Measurements from ENCODE around the gene KCNK5. TPM values are rescaled to one million over a fixed set of nuclear protein-coding genes. Genes with fewer than 3 reads are reported as not detected.
A peak's percentile ranks its signal among the peaks of the same experiment; 100 is the strongest.

Gene KCNK5
- total RNA-seq, 1 donor from 2014 or later, result 10.9 TPM

GRCh38 chr6:39225946-39226437 is 3.3 kb downstream of the KCNK5 start:
- peaks cover 76% of the 10 kb centered on the region for H3K4me1 ChIP-seq
- no peak for DNase-seq
- H3K27me3 ChIP-seq (ENCODE audit: low read depth), result peaks cover 20% of the 10 kb centered on the region
- ATAC-seq, result no peak
- H3K4me3 ChIP-seq, result peak overlapping the region; percentile 72
- H3K36me3 ChIP-seq, result no peaks in the 10 kb centered on the region
- peak overlapping the region; percentile 56 for H3K27ac ChIP-seq
- TF ChIP-seq, protein P1, sequence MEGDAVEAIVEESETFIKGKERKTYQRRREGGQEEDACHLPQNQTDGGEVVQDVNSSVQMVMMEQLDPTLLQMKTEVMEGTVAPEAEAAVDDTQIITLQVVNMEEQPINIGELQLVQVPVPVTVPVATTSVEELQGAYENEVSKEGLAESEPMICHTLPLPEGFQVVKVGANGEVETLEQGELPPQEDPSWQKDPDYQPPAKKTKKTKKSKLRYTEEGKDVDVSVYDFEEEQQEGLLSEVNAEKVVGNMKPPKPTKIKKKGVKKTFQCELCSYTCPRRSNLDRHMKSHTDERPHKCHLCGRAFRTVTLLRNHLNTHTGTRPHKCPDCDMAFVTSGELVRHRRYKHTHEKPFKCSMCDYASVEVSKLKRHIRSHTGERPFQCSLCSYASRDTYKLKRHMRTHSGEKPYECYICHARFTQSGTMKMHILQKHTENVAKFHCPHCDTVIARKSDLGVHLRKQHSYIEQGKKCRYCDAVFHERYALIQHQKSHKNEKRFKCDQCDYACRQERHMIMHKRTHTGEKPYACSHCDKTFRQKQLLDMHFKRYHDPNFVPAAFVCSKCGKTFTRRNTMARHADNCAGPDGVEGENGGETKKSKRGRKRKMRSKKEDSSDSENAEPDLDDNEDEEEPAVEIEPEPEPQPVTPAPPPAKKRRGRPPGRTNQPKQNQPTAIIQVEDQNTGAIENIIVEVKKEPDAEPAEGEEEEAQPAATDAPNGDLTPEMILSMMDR (IDR thresholded peaks at IDR 0.05), result no peak
- intact Hi-C loops (cut with DNase I), result no loop called here
- no peaks in the 10 kb centered on the region for H3K9me3 ChIP-seq

DNA sequence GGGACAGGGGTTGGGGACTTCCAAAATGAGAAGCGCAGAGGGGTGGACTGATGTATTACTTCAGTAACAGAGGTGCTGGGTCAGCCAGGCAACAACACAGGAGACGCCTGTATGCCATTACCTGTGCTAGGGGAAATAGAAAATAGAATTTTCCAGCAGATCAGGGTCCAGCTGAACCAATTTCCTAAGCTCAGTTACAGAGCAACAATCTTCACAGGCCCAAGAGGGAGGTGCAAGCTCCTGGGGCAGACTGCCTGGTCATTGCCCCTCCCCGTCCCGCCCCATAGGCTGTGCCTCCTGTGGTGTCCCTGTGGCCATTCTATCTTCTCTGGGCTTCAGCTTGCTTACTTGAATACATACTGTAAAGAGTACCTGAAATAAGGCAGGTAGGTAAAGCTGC is 3.7 kb downstream of the KCNK5 start:
- no peaks in the 10 kb centered on the region for H3K9me3 ChIP-seq
- DNase-seq (no peak), ATAC-seq (no peak)
- peak overlapping the region; percentile 56 for H3K27ac ChIP-seq
- H3K4me1 ChIP-seq, result peaks cover 80% of the 10 kb centered on the region
- H3K27me3 ChIP-seq (ENCODE audit: low read depth), result peaks cover 20% of the 10 kb centered on the region
- TF ChIP-seq, protein P1 (IDR thresholded peaks at IDR 0.05), result no peak
- no peak overlapping the region for H3K4me3 ChIP-seq
- H3K36me3 ChIP-seq, result no peaks in the 10 kb centered on the region
- intact Hi-C loops (cut with DNase I), result no loop called here

DNA sequence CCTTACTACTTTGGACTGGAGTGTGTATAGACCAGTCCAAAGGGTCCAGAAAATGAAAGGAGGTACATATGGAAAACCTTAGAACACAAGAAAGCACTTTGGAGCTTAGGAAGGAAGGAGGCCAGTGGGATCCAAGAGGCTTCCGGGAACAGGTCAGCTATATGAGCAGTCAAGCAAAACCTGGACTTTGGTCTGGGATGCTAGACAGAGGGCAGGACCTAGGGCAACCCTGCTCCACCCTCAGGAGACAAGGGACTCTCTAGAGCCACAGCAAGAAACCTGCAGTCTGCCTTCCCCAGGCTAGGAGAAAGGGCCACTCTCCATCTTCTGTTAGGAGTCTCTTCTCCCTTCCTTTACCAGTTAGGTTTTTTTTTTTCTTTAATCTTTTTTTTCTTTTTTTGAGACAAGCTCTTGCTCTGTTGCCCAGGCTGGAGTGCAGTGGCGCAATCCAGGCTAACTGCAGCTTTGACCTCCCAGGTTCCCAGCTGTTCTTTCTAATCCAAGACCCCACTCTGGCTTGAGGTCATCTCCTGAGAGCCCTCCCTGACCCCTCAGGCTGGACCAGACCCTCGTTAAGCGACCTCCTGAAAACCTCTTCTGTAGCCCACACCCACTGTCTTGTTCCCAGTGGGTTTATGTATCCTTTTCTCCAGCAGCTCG is 4.6 kb downstream of the KCNK5 start:
- TF ChIP-seq, protein P1 (IDR thresholded peaks at IDR 0.05), result no peak
- peak overlapping the region; percentile 5 for H3K4me3 ChIP-seq
- intact Hi-C loops (cut with DNase I), result no loop called here
- peaks cover 87% of the 10 kb centered on the region for H3K4me1 ChIP-seq
- peak overlapping the region; percentile 56 for H3K27ac ChIP-seq
- no peak for ATAC-seq
- no peaks in the 10 kb centered on the region for H3K36me3 ChIP-seq
- no peak for DNase-seq
- no peaks in the 10 kb centered on the region for H3K9me3 ChIP-seq
- peaks cover 20% of the 10 kb centered on the region for H3K27me3 ChIP-seq (ENCODE audit: low read depth)

GRCh38 chr6:39224011-39224410 is 5.3 kb downstream of the KCNK5 start:
- peaks cover 16% of the 10 kb centered on the region for H3K27me3 ChIP-seq (ENCODE audit: low read depth)
- H3K4me1 ChIP-seq, result peaks cover 87% of the 10 kb centered on the region
- DNase-seq (no peak), ATAC-seq (peak; percentile 70 to 77)
- H3K36me3 ChIP-seq, result no peaks in the 10 kb centered on the region
- H3K27ac ChIP-seq, result peak overlapping the region; percentile 56
- H3K9me3 ChIP-seq, result no peaks in the 10 kb centered on the region
- no peak overlapping the region for H3K4me3 ChIP-seq
- TF ChIP-seq, protein P1 (IDR thresholded peaks at IDR 0.05), result no peak
- intact Hi-C loops (cut with DNase I), result no loop called here

DNA sequence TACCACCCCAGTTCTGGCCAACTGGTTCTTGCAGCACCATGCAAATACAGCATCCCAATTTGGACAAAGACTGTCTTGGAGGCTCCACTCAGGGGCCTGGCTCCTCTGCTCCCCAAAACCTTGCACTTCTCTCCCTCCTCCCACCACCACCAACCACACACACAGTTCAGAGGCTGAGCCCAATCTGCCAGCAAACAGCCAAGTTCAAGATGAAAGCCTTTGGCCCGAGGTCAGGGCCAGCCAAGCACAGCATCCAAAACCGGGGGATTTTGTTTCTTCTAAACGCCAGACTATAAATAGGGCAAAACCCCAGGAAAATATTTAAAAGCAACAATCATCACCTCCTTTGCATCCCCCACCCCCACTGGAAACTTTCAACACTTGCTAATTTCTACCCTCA is 5.7 kb downstream of the KCNK5 start:
- Histone ChIP-seq H3K4me1 (peaks cover 87% of the 10 kb centered on the region), H3K4me3 (peak overlapping the region; percentile 14), H3K27me3 (ENCODE audit: low read depth) (peaks cover 11% of the 10 kb centered on the region), H3K36me3 (no peaks in the 10 kb centered on the region), H3K9me3 (no peaks in the 10 kb centered on the region), H3K27ac (no peak overlapping the region)
- DNase-seq, result no peak
- ATAC-seq, result peak in 1 of 2 donors; percentile 1
- TF ChIP-seq, protein P1 (IDR thresholded peaks at IDR 0.05), result no peak
- intact Hi-C loops (cut with DNase I), result no loop called here

Data from lower lobe of right lung (tissue), 2 donors.